Erythroblast (primary cell): ENCODE data around the gene AKAP6.

Source experiments
- GATA1 ChIP-seq: IDR thresholded peaks from 2 replicates; pipeline ENCODE4 v1.6.1; 2011; ENCODE audit warnings: low read depth, mild to moderate bottlenecking, control low read depth, low read length, moderate library complexity
- POLR2A ChIP-seq: IDR thresholded peaks from 2 replicates; pipeline ENCODE4 v1.6.1; 2011; ENCODE audit warnings: mild to moderate bottlenecking, low read length

GRCh38 chr14:32512813-32513212 is 183.7 kb downstream of the AKAP6 start:
- TF ChIP-seq POLR2A (no peak), GATA1 (no peak)
